Coronary artery (tissue), 2 donors: ENCODE measurements around the gene SMARCD3.

ENCODE experiments used
- DNase-seq: peaks from one replicate; pipeline ENCODE4 v3.0.0-alpha.2; 2017; ENCODE audit warnings: low spot score
- H3K27ac ChIP-seq, 2 donors: fragments of 200-600 bp; sonication (generic); one replicate each; pipeline ENCODE4 v1.5.1; 2016 to 2019
- H3K4me3 ChIP-seq: fragments of 200-600 bp; sonication (generic); 2 replicates; pipeline ENCODE4 v1.5.1; 2016; ENCODE audit warnings: mild to moderate bottlenecking, moderate library complexity
- CTCF ChIP-seq: fragments of 200-600 bp; sonication (generic); IDR thresholded peaks from one replicate; pipeline ENCODE4 v1.5.1; 2019; ENCODE audit warnings: antibody characterized with exemption

The SMARCD3 gene

GRCh38 chr7:151207804-151208203 is 40.7 kb downstream of the SMARCD3 start:
- no peak for TF ChIP-seq CTCF
- no peak for DNase-seq
- Histone ChIP-seq H3K4me3 (no peak overlapping the region), H3K27ac (no peak overlapping the region)

- H3K4me3 ChIP-seq = no peak overlapping the region
- TF ChIP-seq CTCF = no peak
- no peak overlapping the region for H3K27ac ChIP-seq
- DNase-seq = no peak
Measured at GRCh38 chr7:151207315-151207714, 41.2 kb downstream of the SMARCD3 start.

- no peak for TF ChIP-seq CTCF
- DNase-seq = no peak
- H3K27ac ChIP-seq = no peak overlapping the region
- H3K4me3 ChIP-seq = no peak overlapping the region
Measured at GRCh38 chr7:151206914-151207313, 41.6 kb downstream of the SMARCD3 start.

GRCh38 chr7:151205730-151206129 is 42.8 kb downstream of the SMARCD3 start:
- no peak for DNase-seq
- no peak for TF ChIP-seq CTCF
- no peak overlapping the region for H3K27ac ChIP-seq
- no peak overlapping the region for H3K4me3 ChIP-seq

- H3K27ac ChIP-seq = no peak overlapping the region
- DNase-seq = no peak
- no peak overlapping the region for H3K4me3 ChIP-seq
- TF ChIP-seq CTCF = no peak
Measured at GRCh38 chr7:151204383-151205032, 44.0 kb downstream of the SMARCD3 start.

- Histone ChIP-seq H3K27ac (no peak overlapping the region), H3K4me3 (no peak overlapping the region)
- no peak for DNase-seq
- no peak for TF ChIP-seq CTCF
Measured at GRCh38 chr7:151202836-151203235, 45.7 kb downstream of the SMARCD3 start.

- Histone ChIP-seq H3K4me3 (no peak overlapping the region), H3K27ac (no peak overlapping the region)
- DNase-seq = no peak
- TF ChIP-seq CTCF = no peak
Measured at GRCh38 chr7:151201751-151202150, 46.7 kb downstream of the SMARCD3 start.
